Measurements from ENCODE around the gene SPOUT1.
"Not testable (repeated sequence)": the region's sequence is repeated elsewhere in the genome, so short reads cannot be mapped to it uniquely, and the experiment has no call there.

The SPOUT1 gene

DNA sequence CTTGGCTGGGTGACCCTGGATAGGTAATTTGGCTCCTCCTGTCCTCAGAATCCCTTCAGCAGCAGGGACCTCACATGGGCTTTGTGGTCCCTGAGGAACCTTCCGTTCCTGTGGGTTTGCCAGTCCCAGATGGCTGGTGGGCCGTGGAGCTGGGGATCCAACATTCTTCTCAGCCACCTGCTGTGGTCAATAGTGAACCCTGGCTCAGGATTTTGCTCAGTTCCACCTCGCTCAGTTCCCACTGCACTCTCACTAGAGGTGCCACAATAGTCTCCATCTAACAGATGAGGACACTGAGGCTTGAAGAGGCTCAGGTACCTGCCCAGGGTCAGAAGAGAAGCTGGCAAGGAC is 17.1 kb upstream of the SPOUT1 start:
- Histone ChIP-seq H3K27me3 (replicated peaks; ENCODE audit: control insufficient read depth, insufficient read depth, low read length) (no peaks in the 10 kb centered on the region), H3K36me3 (ENCODE audit: control insufficient read depth, insufficient read depth, low read length) (no peaks in the 10 kb centered on the region), H3K4me3 (replicated peaks; ENCODE audit: low read depth, low read length) (no peak overlapping the region)
- DNase-seq (ENCODE audit: extremely low read depth, insufficient read length) = no peak
- TF ChIP-seq, protein P1, sequence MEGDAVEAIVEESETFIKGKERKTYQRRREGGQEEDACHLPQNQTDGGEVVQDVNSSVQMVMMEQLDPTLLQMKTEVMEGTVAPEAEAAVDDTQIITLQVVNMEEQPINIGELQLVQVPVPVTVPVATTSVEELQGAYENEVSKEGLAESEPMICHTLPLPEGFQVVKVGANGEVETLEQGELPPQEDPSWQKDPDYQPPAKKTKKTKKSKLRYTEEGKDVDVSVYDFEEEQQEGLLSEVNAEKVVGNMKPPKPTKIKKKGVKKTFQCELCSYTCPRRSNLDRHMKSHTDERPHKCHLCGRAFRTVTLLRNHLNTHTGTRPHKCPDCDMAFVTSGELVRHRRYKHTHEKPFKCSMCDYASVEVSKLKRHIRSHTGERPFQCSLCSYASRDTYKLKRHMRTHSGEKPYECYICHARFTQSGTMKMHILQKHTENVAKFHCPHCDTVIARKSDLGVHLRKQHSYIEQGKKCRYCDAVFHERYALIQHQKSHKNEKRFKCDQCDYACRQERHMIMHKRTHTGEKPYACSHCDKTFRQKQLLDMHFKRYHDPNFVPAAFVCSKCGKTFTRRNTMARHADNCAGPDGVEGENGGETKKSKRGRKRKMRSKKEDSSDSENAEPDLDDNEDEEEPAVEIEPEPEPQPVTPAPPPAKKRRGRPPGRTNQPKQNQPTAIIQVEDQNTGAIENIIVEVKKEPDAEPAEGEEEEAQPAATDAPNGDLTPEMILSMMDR (IDR thresholded peaks at IDR 0.05; ENCODE audit: insufficient read depth, low read length, poor library complexity, severe bottlenecking) = no peak

DNA sequence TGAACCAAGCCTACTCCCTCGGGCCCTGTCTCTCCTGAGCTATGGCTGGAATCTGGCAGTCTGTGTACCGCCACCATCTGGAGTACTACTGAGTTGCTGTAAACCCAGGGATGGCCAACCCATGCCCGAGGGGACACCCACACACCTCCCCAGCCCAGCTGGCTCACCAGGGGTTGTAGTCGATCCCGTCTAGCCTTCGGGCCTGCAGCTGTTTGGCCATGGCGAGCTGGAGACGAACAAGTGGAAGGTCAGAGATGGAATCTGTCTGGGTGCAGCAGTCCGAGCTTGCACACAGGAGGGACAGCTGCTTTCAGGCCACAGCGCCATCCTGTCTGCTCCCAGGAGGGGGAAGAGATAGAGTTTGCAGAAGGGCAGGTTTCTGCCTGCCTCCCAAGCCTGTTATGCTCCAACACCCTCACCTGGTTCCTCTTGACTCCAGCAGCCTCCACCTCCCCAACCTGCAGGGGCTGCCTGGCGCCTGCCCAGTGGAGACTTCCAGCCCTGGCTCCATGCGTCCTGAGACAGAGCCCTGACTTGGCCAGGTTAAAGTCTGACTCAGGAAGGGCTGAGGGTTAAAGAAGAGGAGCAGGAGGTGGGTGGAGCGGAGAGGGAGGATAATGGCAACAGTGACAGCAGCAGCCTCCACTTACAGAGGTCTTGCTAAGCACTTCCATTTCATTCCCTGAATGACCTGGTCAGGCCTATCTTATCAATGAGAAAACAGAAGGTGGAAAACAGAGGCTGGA is 15.8 kb upstream of the SPOUT1 start:
- no peak overlapping the region for H3K4me3 ChIP-seq (replicated peaks; ENCODE audit: low read depth, low read length)
- TF ChIP-seq, protein P1 (IDR thresholded peaks at IDR 0.05; ENCODE audit: insufficient read depth, low read length, poor library complexity, severe bottlenecking) = no peak
- DNase-seq (ENCODE audit: extremely low read depth, insufficient read length) = no peak
- no peaks in the 10 kb centered on the region for H3K27me3 ChIP-seq (replicated peaks; ENCODE audit: control insufficient read depth, insufficient read depth, low read length)
- no peaks in the 10 kb centered on the region for H3K36me3 ChIP-seq (ENCODE audit: control insufficient read depth, insufficient read depth, low read length)

DNA sequence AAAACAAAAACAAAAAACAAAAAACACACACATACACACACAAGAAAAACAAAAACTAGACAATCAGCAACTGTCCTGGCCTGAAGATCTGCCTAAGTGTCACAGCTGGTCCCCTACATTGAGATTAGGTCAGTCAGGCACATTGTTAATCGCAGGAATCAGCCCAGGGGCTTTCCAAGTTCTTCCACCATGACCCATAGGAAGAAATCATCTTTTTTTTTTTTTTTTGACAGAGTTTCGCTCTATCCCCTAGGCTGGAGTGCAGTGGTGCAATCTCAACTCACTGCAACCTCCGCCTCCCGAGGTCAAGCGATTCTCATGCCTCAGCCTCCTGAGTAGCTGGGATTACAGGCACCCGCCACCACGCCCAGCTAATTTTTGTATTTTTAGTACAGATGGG is 13.6 kb upstream of the SPOUT1 start:
- H3K27me3 ChIP-seq (replicated peaks; ENCODE audit: control insufficient read depth, insufficient read depth, low read length); DNase-seq (ENCODE audit: extremely low read depth, insufficient read length); H3K36me3 ChIP-seq (ENCODE audit: control insufficient read depth, insufficient read depth, low read length); H3K4me3 ChIP-seq (replicated peaks; ENCODE audit: low read depth, low read length): not testable (repeated sequence)

DNA sequence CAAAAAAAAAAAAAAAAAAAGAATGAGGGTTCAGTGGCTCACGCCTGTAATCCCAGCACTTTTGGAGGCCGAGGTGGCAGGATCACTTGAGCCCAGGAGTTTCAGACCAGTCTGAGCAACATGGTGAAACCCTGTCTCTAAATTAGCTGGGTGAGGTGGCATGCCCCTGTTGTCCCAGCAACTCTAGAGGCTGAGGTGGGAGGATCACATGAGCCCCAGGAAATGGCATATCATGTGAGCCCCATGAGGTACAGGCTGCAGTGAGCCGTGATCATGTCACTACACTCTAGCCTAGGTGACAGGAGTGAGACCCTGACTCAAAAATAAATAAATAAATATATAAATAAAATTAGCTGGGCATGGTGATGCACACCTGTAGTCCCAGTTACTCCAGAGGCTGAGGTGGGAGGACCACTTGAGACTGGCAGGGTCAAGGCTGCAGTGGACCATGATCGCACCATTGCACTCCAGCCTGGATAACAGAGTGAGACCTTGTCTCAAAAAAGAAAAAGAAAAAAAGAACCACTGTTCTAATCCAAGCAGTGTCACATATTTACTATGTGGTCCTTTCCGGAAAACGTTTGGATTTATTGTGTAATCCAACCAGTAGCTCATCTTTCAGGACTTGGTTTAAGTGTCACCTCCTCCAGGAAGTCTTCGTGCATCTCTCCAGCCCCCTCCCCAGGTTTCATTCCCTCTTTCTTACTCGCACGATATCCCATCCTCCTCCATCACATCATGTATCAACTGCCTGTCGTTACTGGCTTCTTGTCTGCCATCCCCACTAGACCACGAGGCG is 12.3 kb upstream of the SPOUT1 start:
- no peak for DNase-seq (ENCODE audit: extremely low read depth, insufficient read length)

DNA sequence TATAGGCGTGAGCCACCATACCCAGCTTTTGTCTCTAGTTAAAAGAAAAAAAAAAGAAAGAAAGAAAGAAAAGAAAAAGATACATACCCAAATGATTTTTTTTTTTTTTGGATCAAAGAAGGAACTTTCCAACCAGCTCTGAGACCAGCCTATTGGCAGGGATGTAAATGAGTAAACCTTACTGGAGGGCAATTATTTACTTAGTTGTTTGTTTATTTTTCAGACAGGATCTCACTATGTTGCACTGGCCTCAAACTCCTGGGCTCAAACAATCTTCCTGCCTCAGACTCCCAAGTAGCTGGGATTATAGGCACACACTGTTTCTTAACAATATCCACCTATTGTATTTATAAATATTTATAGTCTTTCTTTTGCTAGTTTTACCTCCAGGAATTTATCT is 10.9 kb upstream of the SPOUT1 start:
- no peak for DNase-seq (ENCODE audit: extremely low read depth, insufficient read length)
- TF ChIP-seq, protein P1 (IDR thresholded peaks at IDR 0.05; ENCODE audit: insufficient read depth, low read length, poor library complexity, severe bottlenecking) = no peak

More for the DNA sequence above, 12.3 kb upstream of the SPOUT1 start:
- Histone ChIP-seq H3K27me3 (replicated peaks; ENCODE audit: control insufficient read depth, insufficient read depth, low read length) (no peaks in the 10 kb centered on the region), H3K4me3 (replicated peaks; ENCODE audit: low read depth, low read length) (no peak overlapping the region), H3K36me3 (ENCODE audit: control insufficient read depth, insufficient read depth, low read length) (no peaks in the 10 kb centered on the region; the same call in 1 of the 2 replicates)
- TF ChIP-seq, protein P1 (IDR thresholded peaks at IDR 0.05; ENCODE audit: insufficient read depth, low read length, poor library complexity, severe bottlenecking) = no peak

DNA sequence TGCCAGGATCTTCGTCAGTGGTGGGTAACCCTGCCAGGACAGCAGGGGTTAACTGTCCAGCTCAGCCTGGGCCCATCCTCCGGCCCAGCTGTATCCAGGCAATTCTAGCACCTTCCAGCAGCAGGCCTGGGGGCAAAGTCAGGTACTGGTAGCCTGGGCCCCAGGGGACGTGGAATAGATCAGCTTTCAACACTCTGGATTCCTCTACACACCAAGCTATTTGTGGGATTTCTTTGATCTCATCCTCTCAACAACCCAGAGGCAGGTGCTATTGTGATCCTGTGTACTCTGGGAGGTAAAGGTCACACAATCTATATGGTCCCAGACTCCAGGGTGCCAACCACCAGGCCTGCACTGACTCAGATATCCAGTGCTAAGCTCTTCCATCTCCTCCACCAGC is 8.7 kb upstream of the SPOUT1 start:
- no peaks in the 10 kb centered on the region for H3K27me3 ChIP-seq (replicated peaks; ENCODE audit: control insufficient read depth, insufficient read depth, low read length)
- DNase-seq (ENCODE audit: extremely low read depth, insufficient read length) = no peak
- TF ChIP-seq, protein P1 (IDR thresholded peaks at IDR 0.05; ENCODE audit: insufficient read depth, low read length, poor library complexity, severe bottlenecking) = no peak
- H3K4me3 ChIP-seq (replicated peaks; ENCODE audit: low read depth, low read length) = no peak overlapping the region
- H3K36me3 ChIP-seq (ENCODE audit: control insufficient read depth, insufficient read depth, low read length) = peaks cover 1% of the 10 kb centered on the region

More for the DNA sequence above, 10.9 kb upstream of the SPOUT1 start:
- Histone ChIP-seq H3K36me3 (ENCODE audit: control insufficient read depth, insufficient read depth, low read length) (no peaks in the 10 kb centered on the region; the same call in 1 of the 2 replicates), H3K27me3 (replicated peaks; ENCODE audit: control insufficient read depth, insufficient read depth, low read length) (no peaks in the 10 kb centered on the region), H3K4me3 (replicated peaks; ENCODE audit: low read depth, low read length) (no peak overlapping the region)

Data from GM06990 (cell line).